OCI-LY1 (cell line): Measurements from ENCODE around the gene TRPV5.
A peak's percentile ranks its signal among the peaks of the same experiment; 100 is the strongest.

Experiments used
- H2AFZ ChIP-seq: fragments of 200-600 bp; sonication (generic), shearing (Covaris generic); 2 replicates; pipeline ENCODE4 v1.6.0; 2014; ENCODE audit warnings: antibody characterized with exemption, mild to moderate bottlenecking, low read length
- H3F3A ChIP-seq: fragments of 200-600 bp; sonication (generic), shearing (Covaris generic); 2 replicates; pipeline ENCODE4 v1.6.0; 2014; ENCODE audit warnings: mild to moderate bottlenecking, antibody characterized with exemption, low read length, moderate library complexity; ENCODE audit not compliant: insufficient read depth
- H3K27ac ChIP-seq: fragments of 200-600 bp; sonication (generic); 2 replicates; pipeline ENCODE4 v1.5.1; 2014; ENCODE audit warnings: low read length, mixed run types, mild to moderate bottlenecking, low read depth; ENCODE audit not compliant: poor library complexity, severe bottlenecking
- H3K27me3 ChIP-seq: fragments of 200-600 bp; sonication (generic); 2 replicates; pipeline ENCODE4 v1.6.0; 2014; ENCODE audit warnings: antibody characterized with exemption, mild to moderate bottlenecking, low read length, moderate library complexity; ENCODE audit not compliant: insufficient read depth
- H3K36me3 ChIP-seq: fragments of 200-600 bp; sonication (generic); 2 replicates; pipeline ENCODE4 v1.6.1; 2014; ENCODE audit warnings: mild to moderate bottlenecking, antibody characterized with exemption, low read length, moderate library complexity, mixed read lengths; ENCODE audit not compliant: insufficient read depth
- H3K4me1 ChIP-seq: fragments of 200-600 bp; sonication (generic); 2 replicates; pipeline ENCODE4 v1.5.1; 2014; ENCODE audit warnings: mild to moderate bottlenecking, low read length, moderate library complexity; ENCODE audit not compliant: insufficient read depth, severe bottlenecking
- H3K4me2 ChIP-seq: fragments of 200-600 bp; sonication (generic), shearing (Covaris generic); 2 replicates; pipeline ENCODE4 v1.6.1; 2014; ENCODE audit warnings: low read length
- H3K4me3 ChIP-seq: fragments of 200-600 bp; sonication (generic); 2 replicates; pipeline ENCODE4 v1.5.1; 2014; ENCODE audit warnings: low read length, low read depth, mild to moderate bottlenecking, mixed read lengths; ENCODE audit not compliant: poor library complexity, severe bottlenecking
- H3K79me2 ChIP-seq: fragments of 200-600 bp; shearing (Covaris generic); 2 replicates; pipeline ENCODE4 v1.6.1; 2016; ENCODE audit warnings: mixed run types, low read length, mixed read lengths; ENCODE audit not compliant: insufficient read depth
- H3K9ac ChIP-seq: fragments of 200-600 bp; sonication (generic), shearing (Covaris generic); 2 replicates; pipeline ENCODE4 v1.6.1; 2014; ENCODE audit warnings: mild to moderate bottlenecking, low read length, mixed read lengths
- H3K9me2 ChIP-seq: fragments of 200-600 bp; sonication (generic), shearing (Covaris generic); 2 replicates; pipeline ENCODE4 v1.6.1; 2014; ENCODE audit warnings: low read depth, mild to moderate bottlenecking, low read length, mixed read lengths
- H3K9me3 ChIP-seq: fragments of 200-600 bp; shearing (Covaris generic); 2 replicates; pipeline ENCODE4 v1.6.1; 2014; ENCODE audit warnings: low read length, mixed read lengths
- H4K20me1 ChIP-seq: fragments of 200-600 bp; sonication (generic), shearing (Covaris generic); 2 replicates; pipeline ENCODE4 v1.6.0; 2016; ENCODE audit warnings: mild to moderate bottlenecking, low read length; ENCODE audit not compliant: insufficient read depth
- EZH2 ChIP-seq: fragments of 200-600 bp; sonication (generic), shearing (Covaris generic); IDR thresholded peaks from 2 replicates; pipeline ENCODE4 v1.8.0; 2017; ENCODE audit warnings: borderline replicate concordance, mixed run types, mild to moderate bottlenecking, antibody characterized with exemption, low read length, moderate library complexity, mixed read lengths
- TF ChIP-seq, protein P1 (sequence below): fragments of 200-600 bp; sonication (generic), shearing (Covaris generic); IDR thresholded peaks from 2 replicates; pipeline ENCODE4 v1.5.1; 2017; ENCODE audit warnings: mild to moderate bottlenecking, antibody characterized with exemption, low read length, moderate library complexity, mixed read lengths

Gene TRPV5

DNA sequence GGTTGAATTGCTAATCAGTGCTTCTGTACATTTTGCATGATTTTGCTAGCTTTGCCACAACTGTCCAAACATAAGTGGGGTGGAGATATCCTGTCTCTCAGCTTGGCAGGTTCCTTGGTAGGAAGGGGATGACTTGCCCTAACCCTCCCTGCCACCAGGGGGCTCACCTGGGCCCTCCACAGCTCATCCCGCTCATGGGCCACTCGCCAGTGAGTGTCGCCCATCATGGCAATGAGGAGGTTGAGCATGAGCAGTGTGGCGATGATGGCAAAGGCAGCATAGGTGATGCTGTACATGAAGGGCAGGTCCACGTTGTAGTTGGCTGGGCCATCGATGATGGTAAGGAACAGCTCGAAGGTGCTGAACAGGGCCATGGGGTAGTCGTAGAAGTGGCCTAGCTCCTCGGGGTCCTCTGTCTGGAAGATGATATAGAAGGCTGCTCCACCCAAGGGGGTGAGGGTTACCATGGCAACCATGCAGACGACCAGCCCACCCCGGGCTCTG, 60.2 kb downstream of the TRPV5 start:
- H3K79me2 ChIP-seq: no peaks in the 10 kb centered on the region
- H3K27me3 ChIP-seq: no peaks in the 10 kb centered on the region; the same call in 1 of the 2 replicates
- H4K20me1 ChIP-seq: no peaks in the 10 kb centered on the region
- H3K4me2 ChIP-seq: no peak overlapping the region
- no peak overlapping the region for H3K27ac ChIP-seq
- H3K9ac ChIP-seq: no peak overlapping the region
- H3F3A ChIP-seq: no peaks in the 10 kb centered on the region
- no peak overlapping the region for H3K4me3 ChIP-seq
- no peaks in the 10 kb centered on the region for H3K4me1 ChIP-seq
- no peak overlapping the region for H2AFZ ChIP-seq
- H3K36me3 ChIP-seq: no peaks in the 10 kb centered on the region
- no peaks in the 10 kb centered on the region for H3K9me2 ChIP-seq
- H3K9me3 ChIP-seq: no peaks in the 10 kb centered on the region
- TF ChIP-seq, protein P1, sequence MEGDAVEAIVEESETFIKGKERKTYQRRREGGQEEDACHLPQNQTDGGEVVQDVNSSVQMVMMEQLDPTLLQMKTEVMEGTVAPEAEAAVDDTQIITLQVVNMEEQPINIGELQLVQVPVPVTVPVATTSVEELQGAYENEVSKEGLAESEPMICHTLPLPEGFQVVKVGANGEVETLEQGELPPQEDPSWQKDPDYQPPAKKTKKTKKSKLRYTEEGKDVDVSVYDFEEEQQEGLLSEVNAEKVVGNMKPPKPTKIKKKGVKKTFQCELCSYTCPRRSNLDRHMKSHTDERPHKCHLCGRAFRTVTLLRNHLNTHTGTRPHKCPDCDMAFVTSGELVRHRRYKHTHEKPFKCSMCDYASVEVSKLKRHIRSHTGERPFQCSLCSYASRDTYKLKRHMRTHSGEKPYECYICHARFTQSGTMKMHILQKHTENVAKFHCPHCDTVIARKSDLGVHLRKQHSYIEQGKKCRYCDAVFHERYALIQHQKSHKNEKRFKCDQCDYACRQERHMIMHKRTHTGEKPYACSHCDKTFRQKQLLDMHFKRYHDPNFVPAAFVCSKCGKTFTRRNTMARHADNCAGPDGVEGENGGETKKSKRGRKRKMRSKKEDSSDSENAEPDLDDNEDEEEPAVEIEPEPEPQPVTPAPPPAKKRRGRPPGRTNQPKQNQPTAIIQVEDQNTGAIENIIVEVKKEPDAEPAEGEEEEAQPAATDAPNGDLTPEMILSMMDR: peak; percentile 95
- TF ChIP-seq EZH2: no peak

DNA sequence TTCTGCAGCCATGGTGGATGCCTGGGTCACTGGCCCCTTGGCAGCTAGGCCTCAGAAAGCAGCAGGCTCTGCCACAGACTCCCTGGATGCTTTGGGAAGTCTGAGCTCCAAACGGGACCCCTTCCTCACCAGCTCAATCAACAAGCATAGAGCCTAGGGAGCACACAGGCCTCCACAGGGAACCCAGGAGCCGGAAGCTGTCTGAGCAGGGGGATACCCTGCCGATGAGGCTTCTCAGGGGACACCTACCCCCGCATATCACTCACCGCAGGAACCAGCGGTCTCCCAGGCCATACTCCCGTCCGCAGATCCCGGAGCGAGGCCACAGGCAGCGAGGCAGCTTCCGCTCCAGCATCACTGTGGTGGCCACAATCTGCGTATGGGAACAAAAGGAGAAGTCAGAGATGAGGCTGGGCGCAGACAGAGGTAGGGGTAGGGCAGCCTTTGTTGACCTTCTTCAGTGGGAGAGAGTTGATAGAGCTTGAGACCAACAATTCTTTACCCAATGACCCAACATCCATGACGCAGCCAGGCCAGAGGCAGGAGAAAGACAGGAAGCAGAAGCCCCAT, 61.4 kb downstream of the TRPV5 start:
- H4K20me1 ChIP-seq: no peaks in the 10 kb centered on the region
- no peaks in the 10 kb centered on the region for H3K9me3 ChIP-seq
- no peaks in the 10 kb centered on the region for H3K79me2 ChIP-seq
- H3K4me1 ChIP-seq: no peaks in the 10 kb centered on the region
- H3K9me2 ChIP-seq: no peaks in the 10 kb centered on the region
- no peak overlapping the region for H3K9ac ChIP-seq
- no peaks in the 10 kb centered on the region for H3F3A ChIP-seq
- no peaks in the 10 kb centered on the region; the same call in 1 of the 2 replicates for H3K27me3 ChIP-seq
- no peak for TF ChIP-seq EZH2
- TF ChIP-seq, protein P1: no peak
- H3K4me3 ChIP-seq: no peak overlapping the region
- H2AFZ ChIP-seq: no peak overlapping the region
- H3K4me2 ChIP-seq: no peak overlapping the region
- H3K36me3 ChIP-seq: no peaks in the 10 kb centered on the region
- H3K27ac ChIP-seq: no peak overlapping the region

DNA sequence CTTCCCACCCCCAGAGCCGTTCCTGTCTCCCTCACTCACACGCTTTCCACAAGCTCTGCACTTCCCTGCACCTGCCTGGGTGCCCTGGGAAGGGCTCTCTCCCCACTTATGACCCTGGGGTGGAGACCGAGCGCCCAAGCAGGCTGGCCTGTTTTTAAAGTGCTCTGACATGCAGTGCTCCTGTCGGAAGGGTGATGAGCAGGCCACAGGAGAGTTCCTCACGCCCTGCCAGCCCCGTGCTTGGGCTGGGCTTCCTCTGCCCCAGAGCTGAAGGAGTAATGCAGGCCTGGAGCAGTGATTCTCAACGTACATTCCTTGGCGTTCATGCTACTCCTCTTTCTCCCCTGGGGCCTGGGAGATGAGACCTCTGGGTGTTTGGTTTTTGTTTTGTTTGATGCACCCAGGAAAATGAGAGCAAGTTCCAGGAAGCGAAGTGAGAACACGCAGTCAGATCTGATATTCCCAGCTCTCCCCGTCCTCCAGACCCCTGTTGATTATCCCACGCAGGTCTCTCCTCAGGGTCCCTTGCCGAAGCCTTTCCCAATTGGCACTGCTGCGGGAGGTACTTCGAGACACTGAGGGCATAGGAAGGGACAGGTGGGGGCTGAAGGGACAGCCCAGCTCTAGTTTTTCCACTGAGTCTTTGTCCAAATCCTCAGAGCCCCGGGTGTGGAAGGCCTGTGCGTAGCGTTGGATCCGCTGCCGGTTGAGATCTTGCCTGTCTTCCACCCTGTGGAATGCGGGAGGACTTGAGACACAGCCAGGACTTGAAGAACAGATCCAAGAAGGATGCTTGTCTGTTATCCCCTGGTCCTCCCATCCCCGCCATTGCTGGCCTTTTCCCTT, 62.1 kb downstream of the TRPV5 start:
- H3K9ac ChIP-seq: no peak overlapping the region
- no peak overlapping the region for H3K4me2 ChIP-seq
- no peak overlapping the region for H2AFZ ChIP-seq
- no peaks in the 10 kb centered on the region; the same call in 1 of the 2 replicates for H3K27me3 ChIP-seq
- H3K79me2 ChIP-seq: no peaks in the 10 kb centered on the region
- H3K4me3 ChIP-seq: no peak overlapping the region
- TF ChIP-seq, protein P1: no peak
- no peak for TF ChIP-seq EZH2
- no peaks in the 10 kb centered on the region for H3K4me1 ChIP-seq
- H3K27ac ChIP-seq: no peak overlapping the region
- H3K36me3 ChIP-seq: no peaks in the 10 kb centered on the region
- no peaks in the 10 kb centered on the region for H3F3A ChIP-seq
- no peaks in the 10 kb centered on the region for H3K9me3 ChIP-seq
- no peaks in the 10 kb centered on the region for H3K9me2 ChIP-seq
- no peaks in the 10 kb centered on the region for H4K20me1 ChIP-seq
